ENCODE results near the gene NPAS3.

The NPAS3 gene

DNA sequence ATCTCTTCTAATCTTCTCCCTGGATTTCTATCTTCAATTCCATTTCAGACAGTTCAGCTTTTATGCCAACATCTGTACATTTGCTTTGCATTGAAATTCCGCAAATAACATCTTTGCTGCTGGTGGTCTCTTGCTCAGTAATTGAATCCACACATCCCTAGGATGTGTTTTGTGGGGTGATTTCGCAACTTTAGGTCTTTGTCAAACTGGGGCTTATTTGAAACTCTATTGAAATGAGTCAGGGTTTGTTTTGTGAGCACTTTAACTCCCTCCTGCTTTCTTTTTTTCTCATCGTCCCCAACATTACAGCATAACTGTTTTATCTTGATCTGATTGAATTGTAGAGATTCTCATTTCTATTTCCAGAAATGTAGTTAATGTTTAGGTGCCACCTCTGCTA lies 404.3 kb downstream of the NPAS3 start:
- Histone ChIP-seq H2AK5ac (ENCODE audit: low read length) (no peak overlapping the region), H3K79me2 (ENCODE audit: control insufficient read depth, insufficient read depth, low read length, poor library complexity) (no peaks in the 10 kb centered on the region), H3K4me1 (ENCODE audit: control insufficient read depth in 1 of 2, insufficient read depth in 2 of 2, low read length in 2 of 2) (no peaks in the 10 kb centered on the region), H3K14ac (ENCODE audit: low read length) (no peak overlapping the region), H3K9me3 (ENCODE audit: insufficient read depth, low read depth, low read length) (no peaks in the 10 kb centered on the region), H3K36me3 (ENCODE audit: control insufficient read depth in 1 of 2, insufficient read depth in 2 of 2, low read length in 2 of 2) (no peaks in the 10 kb centered on the region), H2AFZ (ENCODE audit: insufficient read depth, low read length, poor library complexity) (no peak overlapping the region), H3K79me1 (ENCODE audit: low read length) (no peaks in the 10 kb centered on the region), H3K4me2 (ENCODE audit: low read length) (no peak overlapping the region), H3K4ac (ENCODE audit: low read depth, low read length) (no peak overlapping the region), H3K27ac (ENCODE audit: low read depth, low read length) (no peak overlapping the region), H3K23ac (ENCODE audit: low read length) (no peak overlapping the region), H2BK5ac (ENCODE audit: low read depth, low read length, poor library complexity) (no peak overlapping the region), H4K91ac (ENCODE audit: low read depth, low read length) (no peak overlapping the region), H2BK12ac (ENCODE audit: low read length) (no peak overlapping the region), H3K18ac (ENCODE audit: low read length) (no peak overlapping the region), H4K12ac (ENCODE audit: low read depth, low read length) (no peak overlapping the region), H3K9ac (ENCODE audit: low read length) (no peak overlapping the region), H3K4me3 (ENCODE audit: low read depth, low read length) (no peak overlapping the region), H3K27me3 (ENCODE audit: insufficient read depth, low read length) (no peaks in the 10 kb centered on the region), H2BK120ac (ENCODE audit: insufficient read depth, low read length, poor library complexity) (no peak overlapping the region), H4K8ac (ENCODE audit: low read depth, low read length) (no peak overlapping the region)
- peak in 1 of 2 donors; percentile 13 for DNase-seq
- WGBS (ENCODE audit: extremely low coverage, insufficient coverage, insufficient read length) = no CpG with 5 or more reads among the region's 3 CpGs

DNA sequence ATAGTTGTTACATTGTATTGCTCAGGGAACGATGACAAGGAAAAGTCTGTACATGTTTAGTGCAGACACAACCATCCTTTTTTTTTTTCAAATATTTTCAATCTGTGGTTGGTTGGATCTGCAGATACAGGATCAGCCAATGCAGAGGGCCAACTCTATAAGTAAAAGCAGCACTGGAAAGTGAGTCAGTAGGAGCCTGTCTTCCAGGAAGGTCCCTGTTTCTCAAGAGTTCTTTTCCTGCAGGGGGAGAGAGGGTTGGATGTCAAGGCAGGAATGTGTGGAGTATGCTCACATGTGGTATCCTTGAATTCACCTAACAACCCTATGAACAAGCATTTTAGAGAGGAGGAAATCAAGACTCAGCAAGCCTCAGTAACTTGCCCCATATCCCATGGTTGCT lies 409.1 kb downstream of the NPAS3 start:
- Histone ChIP-seq H4K91ac (ENCODE audit: low read depth, low read length) (no peak overlapping the region), H3K79me2 (ENCODE audit: control insufficient read depth, insufficient read depth, low read length, poor library complexity) (no peaks in the 10 kb centered on the region), H3K79me1 (ENCODE audit: low read length) (no peaks in the 10 kb centered on the region), H3K9ac (ENCODE audit: low read length) (no peak overlapping the region), H2BK120ac (ENCODE audit: insufficient read depth, low read length, poor library complexity) (no peak overlapping the region), H2AFZ (ENCODE audit: insufficient read depth, low read length, poor library complexity) (no peak overlapping the region), H2BK12ac (ENCODE audit: low read length) (no peak overlapping the region), H3K4ac (ENCODE audit: low read depth, low read length) (no peak overlapping the region), H3K4me2 (ENCODE audit: low read length) (no peak overlapping the region), H3K27me3 (ENCODE audit: insufficient read depth, low read length) (no peaks in the 10 kb centered on the region), H3K9me3 (ENCODE audit: insufficient read depth, low read depth, low read length) (no peaks in the 10 kb centered on the region), H3K27ac (ENCODE audit: low read depth, low read length) (no peak overlapping the region), H3K14ac (ENCODE audit: low read length) (no peak overlapping the region), H2BK5ac (ENCODE audit: low read depth, low read length, poor library complexity) (no peak overlapping the region), H3K36me3 (ENCODE audit: control insufficient read depth in 1 of 2, insufficient read depth in 2 of 2, low read length in 2 of 2) (no peaks in the 10 kb centered on the region), H4K12ac (ENCODE audit: low read depth, low read length) (no peak overlapping the region), H4K8ac (ENCODE audit: low read depth, low read length) (no peak overlapping the region), H2AK5ac (ENCODE audit: low read length) (no peak overlapping the region), H3K4me3 (ENCODE audit: low read depth, low read length) (no peak overlapping the region), H3K23ac (ENCODE audit: low read length) (no peak overlapping the region), H3K18ac (ENCODE audit: low read length) (no peak overlapping the region), H3K4me1 (ENCODE audit: control insufficient read depth in 1 of 2, insufficient read depth in 2 of 2, low read length in 2 of 2) (peaks cover 0 to 2% of the 10 kb centered on the region in 2 experiments)
- DNase-seq = no peak
- WGBS (ENCODE audit: extremely low coverage, insufficient coverage, insufficient read length) = no CpG with 5 or more reads among the region's 1 CpG

DNA sequence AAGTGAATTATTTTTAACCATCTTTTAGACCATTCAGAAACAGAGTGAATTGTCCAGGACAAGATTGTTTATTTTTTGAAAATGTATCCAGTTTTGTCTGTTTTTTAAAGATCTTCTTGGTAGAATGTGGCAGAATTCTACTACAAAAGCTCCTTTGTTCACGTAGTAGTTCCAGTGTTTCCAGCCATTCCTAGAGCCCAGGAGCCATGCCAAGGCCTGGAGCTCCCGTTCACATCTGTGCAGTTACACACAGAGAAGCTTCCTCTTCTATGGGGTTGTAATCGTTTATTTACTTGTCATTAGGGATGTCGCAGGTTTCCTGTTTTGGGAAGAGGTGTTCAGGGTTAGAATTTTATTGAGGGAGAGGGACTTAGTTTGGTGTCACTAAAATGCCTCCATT lies 409.8 kb downstream of the NPAS3 start:
- no peak overlapping the region for H2BK120ac ChIP-seq (ENCODE audit: insufficient read depth, low read length, poor library complexity)
- H2AFZ ChIP-seq (ENCODE audit: insufficient read depth, low read length, poor library complexity) = no peak overlapping the region
- H3K36me3 ChIP-seq (ENCODE audit: control insufficient read depth in 1 of 2, insufficient read depth in 2 of 2, low read length in 2 of 2) = no peaks in the 10 kb centered on the region
- no peak overlapping the region for H3K27ac ChIP-seq (ENCODE audit: low read depth, low read length)
- peaks cover 0 to 2% of the 10 kb centered on the region in 2 experiments for H3K4me1 ChIP-seq (ENCODE audit: control insufficient read depth in 1 of 2, insufficient read depth in 2 of 2, low read length in 2 of 2)
- no peaks in the 10 kb centered on the region for H3K9me3 ChIP-seq (ENCODE audit: insufficient read depth, low read depth, low read length)
- H4K12ac ChIP-seq (ENCODE audit: low read depth, low read length) = no peak overlapping the region
- no peak overlapping the region for H3K14ac ChIP-seq (ENCODE audit: low read length)
- no peaks in the 10 kb centered on the region for H3K79me1 ChIP-seq (ENCODE audit: low read length)
- no peak overlapping the region for H2BK5ac ChIP-seq (ENCODE audit: low read depth, low read length, poor library complexity)
- H2AK5ac ChIP-seq (ENCODE audit: low read length) = no peak overlapping the region
- no peaks in the 10 kb centered on the region for H3K79me2 ChIP-seq (ENCODE audit: control insufficient read depth, insufficient read depth, low read length, poor library complexity)
- H4K8ac ChIP-seq (ENCODE audit: low read depth, low read length) = no peak overlapping the region
- H3K4me3 ChIP-seq (ENCODE audit: low read depth, low read length) = no peak overlapping the region
- DNase-seq = no peak
- H3K9ac ChIP-seq (ENCODE audit: low read length) = no peak overlapping the region
- H3K18ac ChIP-seq (ENCODE audit: low read length) = no peak overlapping the region
- no peaks in the 10 kb centered on the region for H3K27me3 ChIP-seq (ENCODE audit: insufficient read depth, low read length)
- H3K4ac ChIP-seq (ENCODE audit: low read depth, low read length) = no peak overlapping the region
- WGBS (ENCODE audit: extremely low coverage, insufficient coverage, insufficient read length) = no CpG with 5 or more reads among the region's 4 CpGs
- H2BK12ac ChIP-seq (ENCODE audit: low read length) = no peak overlapping the region
- no peak overlapping the region for H4K91ac ChIP-seq (ENCODE audit: low read depth, low read length)
- no peak overlapping the region for H3K23ac ChIP-seq (ENCODE audit: low read length)
- H3K4me2 ChIP-seq (ENCODE audit: low read length) = no peak overlapping the region

DNA sequence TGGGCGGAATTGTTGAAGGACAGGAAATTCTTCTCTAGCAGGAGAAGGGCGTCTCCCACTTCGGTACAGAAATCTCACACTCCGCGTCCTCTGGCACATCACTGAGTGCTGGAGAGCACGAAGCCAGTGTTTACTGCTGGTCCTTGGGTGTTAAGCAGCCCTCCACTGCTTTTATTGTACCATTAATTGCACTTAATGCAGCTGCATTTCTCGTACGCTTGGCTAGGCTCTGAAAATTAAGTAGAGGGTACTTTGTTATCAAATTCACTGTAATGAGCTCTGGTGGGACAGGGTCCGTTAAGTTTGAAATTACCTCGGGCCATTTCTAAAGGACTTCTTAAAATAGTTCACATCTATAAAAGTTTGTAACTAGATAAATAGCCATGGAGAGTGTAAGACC lies 411.2 kb downstream of the NPAS3 start:
- Histone ChIP-seq H3K79me2 (ENCODE audit: control insufficient read depth, insufficient read depth, low read length, poor library complexity) (no peaks in the 10 kb centered on the region), H2BK12ac (ENCODE audit: low read length) (no peak overlapping the region), H2AK5ac (ENCODE audit: low read length) (no peak overlapping the region), H4K8ac (ENCODE audit: low read depth, low read length) (no peak overlapping the region), H3K9me3 (ENCODE audit: insufficient read depth, low read depth, low read length) (no peaks in the 10 kb centered on the region), H3K4me1 (ENCODE audit: control insufficient read depth in 1 of 2, insufficient read depth in 2 of 2, low read length in 2 of 2) (peaks cover 0 to 2% of the 10 kb centered on the region in 2 experiments), H2AFZ (ENCODE audit: insufficient read depth, low read length, poor library complexity) (no peak overlapping the region), H3K14ac (ENCODE audit: low read length) (no peak overlapping the region), H3K36me3 (ENCODE audit: control insufficient read depth in 1 of 2, insufficient read depth in 2 of 2, low read length in 2 of 2) (peaks cover 0 to 2% of the 10 kb centered on the region in 2 experiments), H3K18ac (ENCODE audit: low read length) (no peak overlapping the region), H3K4me2 (ENCODE audit: low read length) (no peak overlapping the region), H4K12ac (ENCODE audit: low read depth, low read length) (no peak overlapping the region), H3K23ac (ENCODE audit: low read length) (no peak overlapping the region), H2BK120ac (ENCODE audit: insufficient read depth, low read length, poor library complexity) (no peak overlapping the region), H4K91ac (ENCODE audit: low read depth, low read length) (no peak overlapping the region), H3K27ac (ENCODE audit: low read depth, low read length) (no peak overlapping the region), H3K79me1 (ENCODE audit: low read length) (no peaks in the 10 kb centered on the region), H2BK5ac (ENCODE audit: low read depth, low read length, poor library complexity) (no peak overlapping the region), H3K9ac (ENCODE audit: low read length) (no peak overlapping the region), H3K27me3 (ENCODE audit: insufficient read depth, low read length) (no peaks in the 10 kb centered on the region), H3K4me3 (ENCODE audit: low read depth, low read length) (no peak overlapping the region), H3K4ac (ENCODE audit: low read depth, low read length) (no peak overlapping the region)
- WGBS (ENCODE audit: extremely low coverage, insufficient coverage, insufficient read length) = no CpG with 5 or more reads among the region's 10 CpGs
- no peak for DNase-seq

Measured in trophoblast cell (in vitro differentiated cells and primary cell).